Activated CD4-positive, alpha-beta T cell treated with anti-CD3 and anti-CD28 coated beads, Interleukin-2, amount 50 U/mL, for 24 hours (primary cell): ENCODE data around the gene C11orf71.

Experiments
- DNase-seq, 2 donors: peaks; one replicate each; pipeline ENCODE4 v3.0.0-alpha.2; 2020; ENCODE audit warnings: low read depth in 1 of 2, low spot score in 1 of 2

C11orf71 gene, protein sequence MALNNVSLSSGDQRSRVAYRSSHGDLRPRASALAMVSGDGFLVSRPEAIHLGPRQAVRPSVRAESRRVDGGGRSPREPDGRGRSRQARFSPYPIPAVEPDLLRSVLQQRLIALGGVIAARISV

GRCh38 chr11:114400216-114400914 is at the start of gene C11orf71, which contains the start of gene RBM7:
TSS of gene C11orf71 (minus strand) at chr11:114400511. CDS start at chr11:114400331, 180 bp downstream.
TSS of gene RBM7 (plus strand) at chr11:114400666. CDS start at chr11:114400672, 6 bp downstream.
- peak; percentile 93 to 97 for DNase-seq

DNA sequence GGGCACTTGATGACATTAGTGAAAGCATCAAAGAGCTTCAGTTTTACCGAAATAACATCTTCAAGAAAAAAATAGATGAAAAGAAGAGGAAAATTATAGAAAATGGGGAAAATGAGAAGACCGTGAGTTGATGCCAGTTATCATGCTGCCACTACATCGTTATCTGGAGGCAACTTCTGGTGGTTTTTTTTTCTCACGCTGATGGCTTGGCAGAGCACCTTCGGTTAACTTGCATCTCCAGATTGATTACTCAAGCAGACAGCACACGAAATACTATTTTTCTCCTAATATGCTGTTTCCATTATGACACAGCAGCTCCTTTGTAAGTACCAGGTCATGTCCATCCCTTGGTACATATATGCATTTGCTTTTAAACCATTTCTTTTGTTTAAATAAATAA is 49.5 kb upstream of the C11orf71 start:
- DNase-seq, result no peak

GRCh38 chr11:114448749-114449482 is 48.6 kb upstream of the C11orf71 start:
- no peak for DNase-seq

DNA sequence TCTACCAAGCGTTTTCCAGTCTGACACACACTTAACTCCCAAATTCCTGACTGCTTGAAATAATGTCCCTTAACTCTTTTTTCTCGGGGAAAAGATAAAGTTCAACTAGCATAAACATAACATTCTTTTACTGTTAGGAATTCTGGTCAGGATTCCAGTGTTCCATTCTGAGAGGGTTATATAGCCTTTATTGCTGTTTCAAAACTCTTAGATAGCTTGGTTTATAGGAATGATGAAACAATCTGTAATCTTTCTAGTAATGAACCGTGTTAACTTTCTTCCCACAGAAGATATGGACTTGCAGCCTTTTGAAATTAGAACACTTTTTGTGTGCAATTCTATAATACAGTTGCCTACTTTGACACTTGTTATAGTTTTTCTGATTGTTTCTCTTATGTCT is 47.6 kb upstream of the C11orf71 start:
- DNase-seq, result no peak

DNA sequence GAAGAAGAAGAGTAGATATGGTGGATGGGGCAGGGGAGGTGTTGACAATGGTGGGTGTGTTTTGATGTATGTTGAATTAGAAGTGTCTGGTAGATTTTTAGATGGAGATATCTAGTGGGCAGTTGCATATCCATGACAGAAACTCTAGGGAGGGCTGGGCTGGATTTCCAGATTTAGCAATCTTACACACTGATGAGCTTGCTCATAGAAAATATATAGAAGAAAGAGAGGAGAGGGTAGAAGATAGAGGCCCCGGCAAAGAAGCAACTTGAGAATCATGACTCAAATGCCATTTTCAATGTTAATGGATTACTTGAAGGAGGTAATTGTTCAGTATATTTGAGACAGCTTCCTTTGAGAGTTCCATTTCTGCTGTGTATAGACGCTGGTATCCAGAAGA is 47.1 kb upstream of the C11orf71 start:
- DNase-seq, result no peak

GRCh38 chr11:114442536-114442935 is 42.2 kb upstream of the C11orf71 start:
- no peak for DNase-seq

GRCh38 chr11:114441921-114442320 is 41.6 kb upstream of the C11orf71 start:
- no peak for DNase-seq

DNA sequence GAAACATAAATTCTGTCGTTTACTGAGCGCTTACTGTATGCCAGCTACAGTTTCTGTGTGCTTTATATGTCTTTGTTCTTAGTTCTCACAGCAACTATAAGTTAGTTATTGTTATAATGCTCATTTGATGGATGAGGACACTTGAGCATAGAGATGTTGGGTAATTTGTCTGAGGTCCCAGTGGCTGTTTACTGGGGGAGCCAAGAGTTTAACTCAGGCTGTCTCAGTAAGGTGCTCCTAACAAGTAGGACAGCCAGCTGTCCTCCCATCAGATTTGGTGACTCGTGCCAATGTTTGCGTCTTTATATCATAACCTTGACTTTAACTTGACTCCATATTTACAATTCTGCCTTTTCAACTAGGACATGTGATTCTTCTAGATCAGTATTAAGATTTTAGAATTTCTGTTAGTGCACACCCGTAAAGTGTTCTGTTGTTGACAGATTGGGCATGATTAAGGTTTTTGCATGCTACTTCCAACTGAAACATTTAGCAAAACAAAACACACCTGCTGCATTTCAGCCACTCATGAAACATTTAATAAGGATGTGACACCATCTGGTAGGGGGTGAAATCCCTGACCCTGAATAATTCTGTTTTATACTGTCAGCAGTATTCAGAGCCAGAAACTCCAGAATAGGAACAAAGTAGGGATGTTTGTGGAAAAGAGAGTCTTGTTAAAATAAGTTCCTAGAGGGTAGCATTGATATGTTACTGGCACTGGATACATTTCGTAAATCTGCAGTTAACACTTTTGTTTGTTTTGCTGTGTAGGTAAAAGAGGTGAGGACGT is 40.9 kb upstream of the C11orf71 start:
- no peak for DNase-seq

GRCh38 chr11:114440121-114440860 is 40.0 kb upstream of the C11orf71 start:
- no peak for DNase-seq

DNA sequence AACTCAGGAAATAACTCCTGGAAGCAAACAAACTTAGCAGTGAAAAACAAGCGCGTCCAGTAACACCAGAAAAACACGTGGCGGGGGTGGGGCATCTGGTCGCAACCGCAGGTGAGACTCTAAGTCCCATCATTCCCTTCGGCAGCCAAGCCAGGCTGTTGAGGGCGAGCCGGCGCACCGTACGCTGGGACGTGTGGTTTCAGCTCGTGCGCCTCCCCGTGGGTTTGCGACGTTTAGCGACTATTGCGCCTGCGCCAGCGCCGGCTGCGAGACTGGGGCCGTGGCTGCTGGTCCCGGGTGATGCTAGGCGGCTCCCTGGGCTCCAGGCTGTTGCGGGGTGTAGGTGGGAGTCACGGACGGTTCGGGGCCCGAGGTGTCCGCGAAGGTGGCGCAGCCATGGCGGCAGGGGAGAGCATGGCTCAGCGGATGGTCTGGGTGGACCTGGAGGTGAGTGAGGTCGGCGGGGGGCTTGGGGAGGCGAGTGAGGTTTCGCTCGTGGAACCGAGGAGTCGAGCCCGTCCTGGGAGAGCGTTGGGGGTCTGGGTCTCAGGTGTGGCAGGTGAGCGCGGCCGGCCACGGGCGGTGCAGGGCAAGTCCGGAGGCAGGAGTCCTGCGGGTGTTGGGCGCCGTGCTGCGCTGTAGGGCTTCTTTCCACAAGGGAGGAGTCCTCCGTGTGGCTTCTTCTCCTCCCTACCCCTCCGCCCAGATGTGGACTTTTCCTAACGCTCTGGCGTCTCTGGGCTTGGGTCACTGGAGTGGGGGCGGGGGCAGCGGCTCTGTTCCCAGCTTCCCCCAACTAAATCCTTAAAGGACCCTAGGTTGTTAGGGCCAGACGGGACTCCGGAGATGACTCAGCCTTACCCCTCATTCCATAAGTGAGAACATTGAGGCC is 39.2 kb upstream of the C11orf71 start, which contains the start of gene REXO2:
TSS of gene REXO2 (plus strand) at position 239 of the 892 bp plus-strand sequence. CDS start at position 301, 62 bp downstream.
- peak; percentile 87 to 92 for DNase-seq

GRCh38 chr11:114438303-114438702 is 38.0 kb upstream of the C11orf71 start:
- no peak for DNase-seq

- DNase-seq, result no peak
Observed at GRCh38 chr11:114433376-114433775, 33.1 kb upstream of the C11orf71 start.

GRCh38 chr11:114432893-114433292 is 32.6 kb upstream of the C11orf71 start:
- DNase-seq, result no peak

- DNase-seq, result no peak
Observed at GRCh38 chr11:114430290-114430689, 30.0 kb upstream of the C11orf71 start.

DNA sequence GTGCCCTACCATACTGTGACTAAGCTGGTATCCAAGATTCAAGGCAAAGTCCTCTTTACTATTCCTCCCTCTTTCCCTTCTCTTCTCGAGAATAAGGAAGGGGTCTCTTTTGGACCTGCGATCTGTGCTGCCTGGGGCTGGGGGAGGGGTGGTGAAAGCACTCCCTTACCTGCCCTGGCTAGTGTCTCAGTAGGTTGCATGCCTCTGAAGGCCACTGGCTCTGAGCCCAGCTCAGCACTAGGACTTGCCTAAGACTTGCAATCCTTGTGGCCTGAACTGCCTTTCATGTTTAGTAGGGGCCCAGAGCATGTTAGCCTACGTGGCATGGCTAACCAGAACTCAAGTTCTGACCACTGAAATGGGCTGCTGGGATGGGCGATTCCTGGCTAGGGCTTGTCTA is 26.0 kb upstream of the C11orf71 start:
- DNase-seq, result no peak

DNA sequence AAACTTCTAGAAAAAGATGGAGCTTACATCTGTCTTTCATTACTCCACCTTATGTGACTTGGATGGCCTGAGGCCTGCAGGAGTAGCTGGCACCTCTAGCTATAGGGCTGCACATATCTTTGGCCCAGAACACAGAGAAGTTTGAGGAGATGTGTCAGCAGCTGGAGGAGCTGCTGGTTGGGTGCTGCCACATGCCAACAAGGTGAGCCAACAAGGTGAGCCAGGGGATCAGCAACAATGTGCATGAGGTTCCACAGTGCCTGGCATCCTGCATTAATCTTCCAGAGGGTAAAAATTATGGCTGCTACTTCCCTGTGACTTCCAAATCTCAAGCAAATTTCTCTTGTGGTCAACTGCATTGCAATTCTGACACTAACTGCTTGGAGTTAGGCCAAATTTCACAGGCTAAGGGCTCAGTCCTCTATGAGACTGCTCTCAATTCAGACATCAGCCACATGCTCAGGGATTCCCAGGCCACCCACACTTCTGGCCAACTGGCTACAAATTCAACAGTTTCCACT is 16.2 kb upstream of the C11orf71 start:
- no peak for DNase-seq

GRCh38 chr11:114413958-114414357 is 13.6 kb upstream of the C11orf71 start:
- DNase-seq, result no peak

- DNase-seq, result no peak
Observed at GRCh38 chr11:114412946-114413345, 12.6 kb upstream of the C11orf71 start.

DNA sequence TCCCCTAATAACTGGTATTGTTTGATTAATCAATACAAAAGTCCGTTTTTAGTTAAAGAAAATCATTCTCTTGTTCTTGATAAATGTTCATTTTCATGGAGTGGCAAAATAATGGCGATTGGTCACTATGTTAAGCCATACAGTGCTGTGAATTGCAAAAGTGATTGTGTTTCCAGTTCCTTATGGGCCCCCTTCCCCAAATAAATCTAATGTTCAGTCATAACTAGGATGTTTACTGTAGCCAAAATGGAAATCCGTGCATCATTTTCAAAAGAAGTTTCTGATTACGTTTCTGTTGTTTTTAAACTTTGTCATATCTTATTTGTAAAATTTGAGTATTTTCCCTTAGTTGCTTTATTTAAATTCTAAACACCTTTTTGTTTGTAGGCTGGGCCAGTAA is 1.0 kb upstream of the C11orf71 start:
- no peak for DNase-seq

DNA sequence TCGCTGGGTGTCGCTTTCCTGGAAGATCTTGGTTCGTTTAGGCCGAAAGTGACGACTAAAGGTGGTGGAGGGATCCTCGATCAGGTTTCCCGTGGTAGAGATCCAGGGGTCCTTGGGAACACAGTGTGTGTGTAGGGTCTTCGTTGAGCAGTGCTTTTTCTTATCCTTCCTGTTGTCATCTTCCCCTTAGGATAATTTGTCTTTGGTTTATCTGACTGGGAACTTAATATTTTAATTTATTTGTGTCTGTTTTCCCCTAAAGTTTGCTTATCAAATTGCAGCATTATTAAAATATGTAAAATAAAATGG is 558 bp upstream of the C11orf71 start:
- DNase-seq, result no peak
